GDM1 (cell line): ENCODE measurements around the gene AXIN2.
A peak's percentile ranks its signal among the peaks of the same experiment; 100 is the strongest.

Experiments used
- DNase-seq: peaks from one replicate; lab custom pipeline; 2025; lab: John Stamatoyannopoulos, UW

The AXIN2 gene

GRCh38 chr17:65583921-65584603, 22.6 kb upstream of the AXIN2 start:
- no peak for DNase-seq

GRCh38 chr17:65576939-65577338, 15.5 kb upstream of the AXIN2 start:
- no peak for DNase-seq

- DNase-seq, result no peak
These were observed 11.8 kb upstream of the AXIN2 start for GRCh38 chr17:65573282-65573602.

- no peak for DNase-seq
These were observed 11.3 kb upstream of the AXIN2 start for GRCh38 chr17:65572581-65573281.

- DNase-seq, result no peak
These were observed 10.7 kb upstream of the AXIN2 start for GRCh38 chr17:65572186-65572580.

GRCh38 chr17:65568918-65569317, 7.5 kb upstream of the AXIN2 start:
- DNase-seq, result no peak

GRCh38 chr17:65567566-65567965, 6.1 kb upstream of the AXIN2 start:
- no peak for DNase-seq

- no peak for DNase-seq
These were observed 4.1 kb upstream of the AXIN2 start for GRCh38 chr17:65565559-65565958.

- DNase-seq, result no peak
These were observed 3.3 kb upstream of the AXIN2 start for GRCh38 chr17:65564793-65565192.

- no peak for DNase-seq
These were observed 721 bp upstream of the AXIN2 start for GRCh38 chr17:65562206-65562531.

- DNase-seq, result no peak
These were observed 608 bp downstream of the AXIN2 start for GRCh38 chr17:65560628-65561451.

GRCh38 chr17:65559804-65560627, 1.4 kb downstream of the AXIN2 start:
- no peak for DNase-seq

GRCh38 chr17:65559461-65559803, 2.0 kb downstream of the AXIN2 start:
- no peak for DNase-seq

- DNase-seq, result no peak
These were observed 2.6 kb downstream of the AXIN2 start for GRCh38 chr17:65558683-65559460.

- DNase-seq, result no peak
These were observed 3.2 kb downstream of the AXIN2 start for GRCh38 chr17:65558311-65558682.

GRCh38 chr17:65557349-65558310, 3.8 kb downstream of the AXIN2 start:
- DNase-seq, result no peak

- no peak for DNase-seq
These were observed 4.5 kb downstream of the AXIN2 start for GRCh38 chr17:65556910-65557348.

- peak; percentile 31 for DNase-seq
These were observed 5.2 kb downstream of the AXIN2 start for GRCh38 chr17:65556014-65556909.

GRCh38 chr17:65554553-65555223, 6.8 kb downstream of the AXIN2 start:
- DNase-seq, result no peak
